WTC11 (cell line): ENCODE measurements around the gene CACNA1F. TPM values are rescaled to one million over a fixed set of nuclear protein-coding genes. Genes with fewer than 3 reads are reported as not detected.

Experiments
- ATAC-seq: fragments of 200-7000 bp; cut with Tn5 transposase; 2 replicates; pipeline ENCODE4 v1.10.0; 2021; ENCODE audit warnings: mild to moderate bottlenecking, moderate library complexity
- CTCF ChIA-PET: fragments of 300-600 bp; sonication (Branson Sonifier 250); formaldehyde crosslinking; loops from one replicate; lab custom pipeline; 2021; ENCODE audit warnings: antibody characterized with exemption; lab: Charles Lee
- POLR2A ChIA-PET: fragments of 350-600 bp; sonication (Branson Sonifier 250); formaldehyde crosslinking; loops from one replicate; lab custom pipeline; 2021; ENCODE audit warnings: antibody characterized with exemption; lab: Charles Lee
- DNase-seq: peaks from one replicate; pipeline ENCODE4 v3.0.0; 2021; ENCODE audit warnings: low spot score
- H3K27ac Mint-ChIP-seq: 2 replicates; pipeline ENCODE4 v1.8.0; 2021; ENCODE audit warnings: mixed read lengths
- H3K27me3 Mint-ChIP-seq: 2 replicates; pipeline ENCODE4 v1.8.0; 2021; ENCODE audit warnings: low read depth, mild to moderate bottlenecking, moderate library complexity, mixed read lengths
- H3K36me3 Mint-ChIP-seq: 2 replicates; pipeline ENCODE4 v1.8.0; 2021; ENCODE audit warnings: mixed read lengths
- H3K4me1 Mint-ChIP-seq: 2 replicates; pipeline ENCODE4 v1.8.0; 2022; ENCODE audit warnings: mixed read lengths
- H3K4me3 Mint-ChIP-seq: 2 replicates; pipeline ENCODE4 v1.8.0; 2021; ENCODE audit warnings: mild to moderate bottlenecking, moderate library complexity, mixed read lengths
- H3K9me3 Mint-ChIP-seq: 2 replicates; pipeline ENCODE4 v1.8.0; 2021; ENCODE audit warnings: mixed read lengths
- AFF4 ChIP-seq: sonication (generic); formaldehyde crosslinking; IDR thresholded peaks from 2 replicates; pipeline ENCODE4 v1.8.1; 2023; ENCODE audit warnings: mild to moderate bottlenecking, missing genetic modification reagents, borderline replicate concordance
- CREB1 ChIP-seq: sonication (generic); formaldehyde crosslinking; IDR thresholded peaks from 2 replicates; pipeline ENCODE4 v1.8.0; 2023; ENCODE audit warnings: mild to moderate bottlenecking, missing genetic modification reagents
- CREM ChIP-seq: sonication (generic); formaldehyde crosslinking; IDR thresholded peaks from 2 replicates; pipeline ENCODE4 v1.8.1; 2022; ENCODE audit warnings: mild to moderate bottlenecking, missing genetic modification reagents, moderate library complexity
- ESRRA ChIP-seq: sonication (generic); formaldehyde crosslinking; IDR thresholded peaks from 2 replicates; pipeline ENCODE4 v1.8.1; 2022; ENCODE audit warnings: mild to moderate bottlenecking, missing genetic modification reagents, borderline replicate concordance
- FOXK1 ChIP-seq: sonication (generic); formaldehyde crosslinking; IDR thresholded peaks from 2 replicates; pipeline ENCODE4 v1.8.0; 2022; ENCODE audit warnings: mild to moderate bottlenecking, moderate library complexity, missing genetic modification reagents
- IRF2 ChIP-seq: sonication (generic); formaldehyde crosslinking; IDR thresholded peaks from 2 replicates; pipeline ENCODE4 v1.8.0; 2022; ENCODE audit warnings: low read depth, missing genetic modification reagents, borderline replicate concordance
- MXD4 ChIP-seq: fragments of 250-450 bp; sonication (Bioruptor Pico); IDR thresholded peaks from 2 replicates; pipeline ENCODE4 v1.8.0; 2021; ENCODE audit warnings: mild to moderate bottlenecking, moderate library complexity, borderline replicate concordance
- MYBL2 ChIP-seq: sonication (generic); formaldehyde crosslinking; IDR thresholded peaks from 2 replicates; pipeline ENCODE4 v1.8.1; 2023; ENCODE audit warnings: mild to moderate bottlenecking, moderate library complexity, missing genetic modification reagents
- NR2C2 ChIP-seq: sonication (generic); formaldehyde crosslinking; IDR thresholded peaks from 2 replicates; pipeline ENCODE4 v1.8.0; 2022; ENCODE audit warnings: mild to moderate bottlenecking, missing genetic modification reagents
- PRRX2 ChIP-seq: fragments of 250-450 bp; sonication (Bioruptor Pico); IDR thresholded peaks from 2 replicates; pipeline ENCODE4 v1.8.0; 2021; ENCODE audit warnings: mild to moderate bottlenecking
- TEAD4 ChIP-seq: sonication (generic); formaldehyde crosslinking; IDR thresholded peaks from 2 replicates; pipeline ENCODE4 v1.8.0; 2022; ENCODE audit warnings: mild to moderate bottlenecking, missing genetic modification reagents
- ZBTB21 ChIP-seq: sonication (generic); formaldehyde crosslinking; IDR thresholded peaks from 2 replicates; pipeline ENCODE4 v1.8.1; 2023; ENCODE audit warnings: mild to moderate bottlenecking, missing genetic modification reagents, borderline replicate concordance
- ZNF219 ChIP-seq: sonication (generic); formaldehyde crosslinking; IDR thresholded peaks from 2 replicates; pipeline ENCODE4 v1.8.0; 2023; ENCODE audit warnings: missing genetic modification reagents, mild to moderate bottlenecking, borderline replicate concordance
- ZNF232 ChIP-seq: sonication (generic); formaldehyde crosslinking; IDR thresholded peaks from 2 replicates; pipeline ENCODE4 v1.8.0; 2022; ENCODE audit warnings: mild to moderate bottlenecking, missing genetic modification reagents
- ZNF263 ChIP-seq: sonication (generic); formaldehyde crosslinking; IDR thresholded peaks from 2 replicates; pipeline ENCODE4 v1.8.1; 2022; ENCODE audit warnings: low read depth, mild to moderate bottlenecking, moderate library complexity, missing genetic modification reagents
- ZNF423 ChIP-seq: fragments of 250-450 bp; sonication (Bioruptor Pico); IDR thresholded peaks from 2 replicates; pipeline ENCODE4 v2.1.2; 2022; ENCODE audit warnings: mild to moderate bottlenecking, moderate library complexity
- total RNA-seq: library from RNA; stranded (reverse); gene quantifications from 3 replicates; pipeline ENCODE4 v1.2.3, GENCODE V29; 2021
- TF ChIP-seq, protein P1 (sequence below): sonication (generic); formaldehyde crosslinking; IDR thresholded peaks from 2 replicates; pipeline ENCODE4 v1.8.1; 2022; ENCODE audit warnings: low read depth, missing genetic modification reagents, borderline replicate concordance
- TF ChIP-seq, protein P2 (sequence below): sonication (generic); formaldehyde crosslinking; IDR thresholded peaks from 2 replicates; pipeline ENCODE4 v1.8.0; 2023; ENCODE audit warnings: missing genetic modification reagents, mild to moderate bottlenecking, borderline replicate concordance
- TF ChIP-seq, protein P3 (sequence below): sonication (generic); formaldehyde crosslinking; IDR thresholded peaks from 2 replicates; pipeline ENCODE4 v1.8.1; 2022; ENCODE audit warnings: mild to moderate bottlenecking, moderate library complexity, missing genetic modification reagents

CACNA1F gene
- total RNA-seq, 1 experiment from 2014 or later, result 1.6 TPM

DNA sequence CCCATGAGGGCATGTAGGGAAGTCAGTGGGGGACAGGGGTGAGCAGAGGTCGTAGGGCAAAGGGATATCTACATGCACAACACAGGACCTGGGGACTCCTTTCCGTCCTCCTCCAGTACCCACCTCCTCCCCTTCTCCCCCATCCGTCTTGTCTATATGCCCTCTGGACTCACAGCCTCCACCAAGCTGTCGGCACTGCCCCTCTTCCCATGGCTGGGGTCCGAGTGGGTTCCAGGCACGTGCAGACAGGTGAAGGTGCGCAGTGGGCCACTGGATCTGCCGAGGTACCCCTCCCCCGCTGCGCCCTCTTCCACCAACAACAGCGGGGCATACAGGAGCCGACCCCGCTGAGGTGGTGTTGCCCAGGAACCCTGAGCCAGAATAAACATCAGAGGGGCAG is 27.7 kb downstream of the CACNA1F start:
- Mint-ChIP-seq H3K27me3 (no peaks in the 10 kb centered on the region; the same call in 1 of the 2 replicates), H3K27ac (no peak overlapping the region), H3K4me3 (no peak overlapping the region), H3K36me3 (no peaks in the 10 kb centered on the region), H3K9me3 (no peaks in the 10 kb centered on the region), H3K4me1 (peaks cover 3% of the 10 kb centered on the region)
- no peak for TF ChIP-seq CREM (CRISPR knock-in tag)
- TF ChIP-seq PRRX2 (CRISPR knock-in tag), result no peak
- TF ChIP-seq, protein P1, sequence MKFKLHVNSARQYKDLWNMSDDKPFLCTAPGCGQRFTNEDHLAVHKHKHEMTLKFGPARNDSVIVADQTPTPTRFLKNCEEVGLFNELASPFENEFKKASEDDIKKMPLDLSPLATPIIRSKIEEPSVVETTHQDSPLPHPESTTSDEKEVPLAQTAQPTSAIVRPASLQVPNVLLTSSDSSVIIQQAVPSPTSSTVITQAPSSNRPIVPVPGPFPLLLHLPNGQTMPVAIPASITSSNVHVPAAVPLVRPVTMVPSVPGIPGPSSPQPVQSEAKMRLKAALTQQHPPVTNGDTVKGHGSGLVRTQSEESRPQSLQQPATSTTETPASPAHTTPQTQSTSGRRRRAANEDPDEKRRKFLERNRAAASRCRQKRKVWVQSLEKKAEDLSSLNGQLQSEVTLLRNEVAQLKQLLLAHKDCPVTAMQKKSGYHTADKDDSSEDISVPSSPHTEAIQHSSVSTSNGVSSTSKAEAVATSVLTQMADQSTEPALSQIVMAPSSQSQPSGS, result no peak
- TF ChIP-seq, protein P2, sequence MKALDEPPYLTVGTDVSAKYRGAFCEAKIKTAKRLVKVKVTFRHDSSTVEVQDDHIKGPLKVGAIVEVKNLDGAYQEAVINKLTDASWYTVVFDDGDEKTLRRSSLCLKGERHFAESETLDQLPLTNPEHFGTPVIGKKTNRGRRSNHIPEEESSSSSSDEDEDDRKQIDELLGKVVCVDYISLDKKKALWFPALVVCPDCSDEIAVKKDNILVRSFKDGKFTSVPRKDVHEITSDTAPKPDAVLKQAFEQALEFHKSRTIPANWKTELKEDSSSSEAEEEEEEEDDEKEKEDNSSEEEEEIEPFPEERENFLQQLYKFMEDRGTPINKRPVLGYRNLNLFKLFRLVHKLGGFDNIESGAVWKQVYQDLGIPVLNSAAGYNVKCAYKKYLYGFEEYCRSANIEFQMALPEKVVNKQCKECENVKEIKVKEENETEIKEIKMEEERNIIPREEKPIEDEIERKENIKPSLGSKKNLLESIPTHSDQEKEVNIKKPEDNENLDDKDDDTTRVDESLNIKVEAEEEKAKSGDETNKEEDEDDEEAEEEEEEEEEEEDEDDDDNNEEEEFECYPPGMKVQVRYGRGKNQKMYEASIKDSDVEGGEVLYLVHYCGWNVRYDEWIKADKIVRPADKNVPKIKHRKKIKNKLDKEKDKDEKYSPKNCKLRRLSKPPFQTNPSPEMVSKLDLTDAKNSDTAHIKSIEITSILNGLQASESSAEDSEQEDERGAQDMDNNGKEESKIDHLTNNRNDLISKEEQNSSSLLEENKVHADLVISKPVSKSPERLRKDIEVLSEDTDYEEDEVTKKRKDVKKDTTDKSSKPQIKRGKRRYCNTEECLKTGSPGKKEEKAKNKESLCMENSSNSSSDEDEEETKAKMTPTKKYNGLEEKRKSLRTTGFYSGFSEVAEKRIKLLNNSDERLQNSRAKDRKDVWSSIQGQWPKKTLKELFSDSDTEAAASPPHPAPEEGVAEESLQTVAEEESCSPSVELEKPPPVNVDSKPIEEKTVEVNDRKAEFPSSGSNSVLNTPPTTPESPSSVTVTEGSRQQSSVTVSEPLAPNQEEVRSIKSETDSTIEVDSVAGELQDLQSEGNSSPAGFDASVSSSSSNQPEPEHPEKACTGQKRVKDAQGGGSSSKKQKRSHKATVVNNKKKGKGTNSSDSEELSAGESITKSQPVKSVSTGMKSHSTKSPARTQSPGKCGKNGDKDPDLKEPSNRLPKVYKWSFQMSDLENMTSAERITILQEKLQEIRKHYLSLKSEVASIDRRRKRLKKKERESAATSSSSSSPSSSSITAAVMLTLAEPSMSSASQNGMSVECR, result no peak
- TF ChIP-seq ZNF263 (CRISPR knock-in tag), result no peak
- no peak for TF ChIP-seq ZBTB21 (CRISPR knock-in tag)
- no peak for TF ChIP-seq NR2C2 (CRISPR knock-in tag)
- no peak for TF ChIP-seq AFF4 (CRISPR knock-in tag)
- no peak for TF ChIP-seq MXD4
- no peak for TF ChIP-seq FOXK1 (CRISPR knock-in tag)
- no peak for TF ChIP-seq ZNF423
- DNase-seq (no peak), ATAC-seq (no peak)
- POLR2A ChIA-PET, result no interaction called here
- CTCF ChIA-PET, result no interaction called here

DNA sequence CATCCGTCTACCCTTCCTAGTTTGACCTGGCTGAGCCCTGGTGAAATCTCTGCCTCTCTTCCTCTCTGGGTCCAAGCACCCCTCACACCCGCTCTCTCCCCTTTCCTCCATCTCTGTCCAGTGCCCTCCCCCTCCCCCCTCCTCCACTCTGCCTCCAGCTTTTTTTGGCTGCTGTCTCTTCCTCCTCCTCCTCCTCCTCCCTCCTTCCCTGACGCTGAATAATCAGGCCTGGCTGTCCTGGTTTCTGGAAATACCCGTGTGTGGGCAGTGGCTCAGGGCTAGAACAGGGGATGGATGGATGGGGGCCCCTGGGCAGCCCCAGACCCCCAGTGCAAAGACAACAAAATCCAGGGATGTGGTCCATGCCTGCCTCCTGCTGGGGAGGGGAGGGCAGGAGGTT is 28.4 kb downstream of the CACNA1F start:
- ChIA-PET POLR2A (no interaction called here), CTCF (no interaction called here)
- H3K27me3 Mint-ChIP-seq, result no peaks in the 10 kb centered on the region; the same call in 1 of the 2 replicates
- peaks cover 5% of the 10 kb centered on the region for H3K4me1 Mint-ChIP-seq
- no peak overlapping the region for H3K27ac Mint-ChIP-seq
- ATAC-seq, result no peak
- DNase-seq, result no peak
- no peaks in the 10 kb centered on the region for H3K36me3 Mint-ChIP-seq
- H3K4me3 Mint-ChIP-seq, result no peak overlapping the region
- H3K9me3 Mint-ChIP-seq, result no peaks in the 10 kb centered on the region
- TF ChIP-seq ESRRA (no peak), TEAD4 (CRISPR knock-in tag) (no peak), ZNF219 (CRISPR knock-in tag) (no peak), IRF2 (no peak), MYBL2 (CRISPR knock-in tag) (no peak), ZNF232 (CRISPR knock-in tag) (no peak), CREB1 (CRISPR knock-in tag) (no peak)
- TF ChIP-seq, protein P3, sequence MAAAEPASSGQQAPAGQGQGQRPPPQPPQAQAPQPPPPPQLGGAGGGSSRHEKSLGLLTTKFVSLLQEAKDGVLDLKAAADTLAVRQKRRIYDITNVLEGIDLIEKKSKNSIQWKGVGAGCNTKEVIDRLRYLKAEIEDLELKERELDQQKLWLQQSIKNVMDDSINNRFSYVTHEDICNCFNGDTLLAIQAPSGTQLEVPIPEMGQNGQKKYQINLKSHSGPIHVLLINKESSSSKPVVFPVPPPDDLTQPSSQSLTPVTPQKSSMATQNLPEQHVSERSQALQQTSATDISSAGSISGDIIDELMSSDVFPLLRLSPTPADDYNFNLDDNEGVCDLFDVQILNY (CRISPR knock-in tag), result no peak
